Loucy (cell line): ENCODE results near the gene ARMC6.

Source experiments
- H2AFZ ChIP-seq: fragments of 200-600 bp; sonication (generic); 2 replicates; pipeline ENCODE4 v1.6.0; 2016; ENCODE audit warnings: antibody characterized with exemption, mild to moderate bottlenecking, low read length, moderate library complexity
- H3F3A ChIP-seq: fragments of 200-600 bp; 2 replicates; pipeline ENCODE4 v1.6.0; 2016; ENCODE audit warnings: antibody characterized with exemption, low read depth, mild to moderate bottlenecking
- H3K27me3 ChIP-seq: fragments of 200-600 bp; sonication (generic); 2 replicates; pipeline ENCODE4 v1.6.1; 2014; ENCODE audit warnings: low read length, mild to moderate bottlenecking; ENCODE audit not compliant: insufficient read depth, poor library complexity, severe bottlenecking
- H3K36me3 ChIP-seq: fragments of 200-600 bp; sonication (generic); 2 replicates; pipeline ENCODE4 v1.6.1; 2016; ENCODE audit warnings: low read length; ENCODE audit not compliant: insufficient read depth
- H3K4me1 ChIP-seq: fragments of 200-600 bp; sonication (generic); 2 replicates; pipeline ENCODE4 v1.5.1; 2014; ENCODE audit warnings: low read length, mild to moderate bottlenecking; ENCODE audit not compliant: insufficient read depth, poor library complexity, severe bottlenecking
- H3K4me2 ChIP-seq: fragments of 200-600 bp; sonication (generic); 2 replicates; pipeline ENCODE4 v1.6.0; 2014; ENCODE audit warnings: antibody characterized with exemption, low read length, low read depth, mild to moderate bottlenecking; ENCODE audit not compliant: poor library complexity, severe bottlenecking
- H3K4me3 ChIP-seq: fragments of 200-600 bp; sonication (generic); 2 replicates; pipeline ENCODE4 v1.5.1; 2014; ENCODE audit warnings: low read length, mild to moderate bottlenecking, mixed read lengths; ENCODE audit not compliant: poor library complexity, severe bottlenecking
- H3K79me2 ChIP-seq: fragments of 200-600 bp; sonication (generic); 2 replicates; pipeline ENCODE4 v1.6.1; 2014; ENCODE audit warnings: low read length; ENCODE audit not compliant: insufficient read depth
- H3K9ac ChIP-seq: fragments of 200-600 bp; sonication (generic); 2 replicates; pipeline ENCODE4 v1.6.0; 2014; ENCODE audit warnings: mild to moderate bottlenecking, low read depth, low read length, moderate library complexity; ENCODE audit not compliant: poor library complexity, severe bottlenecking
- H3K9me2 ChIP-seq: fragments of 200-600 bp; sonication (generic); replicated peaks from 2 replicates; pipeline ENCODE4 v1.6.1; 2016; ENCODE audit warnings: low read depth, low read length, mixed read lengths
- H3K9me3 ChIP-seq: fragments of 200-600 bp; sonication (generic); 2 replicates; pipeline ENCODE4 v1.6.1; 2014; ENCODE audit warnings: mild to moderate bottlenecking, antibody characterized with exemption, low read length, low read depth; ENCODE audit not compliant: insufficient read depth
- H4K20me1 ChIP-seq: fragments of 200-600 bp; sonication (generic); 2 replicates; pipeline ENCODE4 v1.6.0; 2014; ENCODE audit warnings: antibody characterized with exemption, low read length, mild to moderate bottlenecking; ENCODE audit not compliant: insufficient read depth, poor library complexity, severe bottlenecking
- EZH2phosphoT487 ChIP-seq: fragments of 200-600 bp; IDR thresholded peaks from 2 replicates; pipeline ENCODE4 v1.6.1; 2018; ENCODE audit warnings: antibody characterized with exemption, mild to moderate bottlenecking, moderate library complexity, borderline replicate concordance
- TF ChIP-seq, protein P1 (sequence below): fragments of 200-600 bp; sonication (generic); conservative IDR thresholded peaks from 2 replicates; pipeline ENCODE4 v1.5.1; 2014; ENCODE audit warnings: mild to moderate bottlenecking, antibody characterized with exemption, low read length

The ARMC6 gene

DNA sequence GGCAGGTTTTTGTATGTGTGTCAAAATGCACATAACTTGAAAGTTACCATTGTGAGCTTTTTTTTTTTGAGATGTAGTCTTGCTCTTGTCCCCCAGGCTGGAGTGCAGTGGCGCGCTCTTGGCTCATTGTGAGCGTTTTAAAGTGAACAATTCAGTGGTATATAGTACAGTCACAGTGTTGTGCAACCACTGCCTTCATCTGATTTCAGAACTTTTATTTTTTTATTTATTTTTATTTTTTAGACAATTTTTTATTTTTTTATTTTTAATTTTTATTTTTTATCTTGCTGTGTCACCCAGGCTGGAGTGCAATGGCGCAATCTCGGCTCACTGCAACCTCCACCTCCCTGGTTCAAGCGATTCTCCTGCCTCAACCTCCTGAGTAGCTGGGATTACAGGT is 45.4 kb downstream of the ARMC6 start:
- Histone ChIP-seq H3K4me2 (no peak overlapping the region), H3K4me3 (no peak overlapping the region), H3K79me2 (peaks cover 9% of the 10 kb centered on the region; the same call in 1 of the 2 replicates), H3K9ac (no peak overlapping the region), H4K20me1 (no peaks in the 10 kb centered on the region), H3K9me2 (no peaks in the 10 kb centered on the region), H3K27me3 (no peaks in the 10 kb centered on the region), H3K36me3 (no peaks in the 10 kb centered on the region), H3K4me1 (peaks cover 8% of the 10 kb centered on the region), H2AFZ (no peak overlapping the region), H3K9me3 (no peaks in the 10 kb centered on the region), H3F3A (no peaks in the 10 kb centered on the region)
- TF ChIP-seq, protein P1, sequence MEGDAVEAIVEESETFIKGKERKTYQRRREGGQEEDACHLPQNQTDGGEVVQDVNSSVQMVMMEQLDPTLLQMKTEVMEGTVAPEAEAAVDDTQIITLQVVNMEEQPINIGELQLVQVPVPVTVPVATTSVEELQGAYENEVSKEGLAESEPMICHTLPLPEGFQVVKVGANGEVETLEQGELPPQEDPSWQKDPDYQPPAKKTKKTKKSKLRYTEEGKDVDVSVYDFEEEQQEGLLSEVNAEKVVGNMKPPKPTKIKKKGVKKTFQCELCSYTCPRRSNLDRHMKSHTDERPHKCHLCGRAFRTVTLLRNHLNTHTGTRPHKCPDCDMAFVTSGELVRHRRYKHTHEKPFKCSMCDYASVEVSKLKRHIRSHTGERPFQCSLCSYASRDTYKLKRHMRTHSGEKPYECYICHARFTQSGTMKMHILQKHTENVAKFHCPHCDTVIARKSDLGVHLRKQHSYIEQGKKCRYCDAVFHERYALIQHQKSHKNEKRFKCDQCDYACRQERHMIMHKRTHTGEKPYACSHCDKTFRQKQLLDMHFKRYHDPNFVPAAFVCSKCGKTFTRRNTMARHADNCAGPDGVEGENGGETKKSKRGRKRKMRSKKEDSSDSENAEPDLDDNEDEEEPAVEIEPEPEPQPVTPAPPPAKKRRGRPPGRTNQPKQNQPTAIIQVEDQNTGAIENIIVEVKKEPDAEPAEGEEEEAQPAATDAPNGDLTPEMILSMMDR = no peak
- TF ChIP-seq EZH2phosphoT487 = no peak

DNA sequence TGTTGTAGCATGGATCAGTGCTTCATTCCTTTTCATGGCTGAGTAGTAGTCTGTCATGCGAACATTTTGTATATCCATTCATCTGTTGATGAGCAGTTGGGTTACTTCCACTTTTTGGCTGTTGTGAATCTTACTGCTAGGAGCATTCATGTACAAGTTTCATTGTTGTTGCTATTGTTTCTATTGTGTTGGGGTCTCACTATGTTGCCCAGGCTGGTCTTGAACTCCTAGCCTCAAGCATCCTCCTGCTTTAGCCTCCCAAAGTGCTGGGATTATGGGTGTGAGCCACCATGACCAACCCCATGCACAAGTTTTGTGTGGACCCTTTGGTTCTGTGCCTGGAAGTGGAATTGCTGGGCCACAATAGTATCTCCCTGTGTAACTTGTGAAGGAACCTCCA is 46.2 kb downstream of the ARMC6 start:
- Histone ChIP-seq H3K9ac (no peak overlapping the region), H3K4me2 (no peak overlapping the region), H4K20me1 (no peaks in the 10 kb centered on the region), H3K9me3 (no peaks in the 10 kb centered on the region), H3K27me3 (no peaks in the 10 kb centered on the region), H3K36me3 (no peaks in the 10 kb centered on the region), H2AFZ (no peak overlapping the region), H3K4me3 (no peak overlapping the region), H3K4me1 (peaks cover under 1% of the 10 kb centered on the region), H3K9me2 (no peaks in the 10 kb centered on the region), H3K79me2 (peaks cover 9% of the 10 kb centered on the region; the same call in 1 of the 2 replicates), H3F3A (no peaks in the 10 kb centered on the region)
- TF ChIP-seq, protein P1 = no peak
- no peak for TF ChIP-seq EZH2phosphoT487

DNA sequence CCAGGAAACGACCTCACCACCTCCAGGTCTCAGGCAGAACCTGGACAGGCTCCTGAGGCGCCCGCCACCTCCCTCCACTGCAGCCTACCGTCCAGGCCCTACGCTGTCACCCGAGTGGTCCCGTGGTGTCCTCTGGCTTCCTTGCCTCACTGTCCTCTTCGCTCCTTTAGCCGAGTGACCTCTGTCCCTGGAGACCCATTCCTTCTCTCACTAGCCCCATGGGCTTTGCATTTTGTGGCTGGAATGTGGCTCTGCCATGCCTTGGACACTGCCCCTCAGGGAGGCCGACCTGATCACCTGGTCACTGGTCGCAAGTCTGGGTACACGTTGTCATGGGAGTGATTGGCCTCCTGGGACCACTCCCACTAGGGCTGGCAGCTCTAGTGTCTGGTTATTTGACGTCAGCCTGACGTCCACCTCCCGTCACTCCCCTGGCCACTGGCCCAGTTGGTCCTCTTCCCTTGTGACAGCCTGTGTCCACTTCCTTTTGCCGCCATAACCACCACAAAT is 48.3 kb downstream of the ARMC6 start:
- H3K4me1 ChIP-seq = no peaks in the 10 kb centered on the region
- H3K9ac ChIP-seq = no peak overlapping the region
- H3K36me3 ChIP-seq = no peaks in the 10 kb centered on the region
- H3K27me3 ChIP-seq = no peaks in the 10 kb centered on the region
- no peaks in the 10 kb centered on the region for H3K9me2 ChIP-seq
- H3K4me2 ChIP-seq = no peak overlapping the region
- no peaks in the 10 kb centered on the region for H3F3A ChIP-seq
- no peaks in the 10 kb centered on the region for H3K9me3 ChIP-seq
- no peak overlapping the region for H2AFZ ChIP-seq
- no peak for TF ChIP-seq EZH2phosphoT487
- TF ChIP-seq, protein P1 = no peak
- H4K20me1 ChIP-seq = no peaks in the 10 kb centered on the region
- no peak overlapping the region for H3K4me3 ChIP-seq
- peaks cover 9% of the 10 kb centered on the region; the same call in 1 of the 2 replicates for H3K79me2 ChIP-seq
